ENCODE data around the gene SEMA4G. TPM values are rescaled to one million over a fixed set of nuclear protein-coding genes. Genes with fewer than 3 reads are reported as not detected.

SEMA4G gene
- total and polyA plus RNA-seq, 2 of the 13 experiments (the other 11 are each of a cell fraction or from before 2014, with no cell fraction given) = 46.2 to 207 TPM

DNA sequence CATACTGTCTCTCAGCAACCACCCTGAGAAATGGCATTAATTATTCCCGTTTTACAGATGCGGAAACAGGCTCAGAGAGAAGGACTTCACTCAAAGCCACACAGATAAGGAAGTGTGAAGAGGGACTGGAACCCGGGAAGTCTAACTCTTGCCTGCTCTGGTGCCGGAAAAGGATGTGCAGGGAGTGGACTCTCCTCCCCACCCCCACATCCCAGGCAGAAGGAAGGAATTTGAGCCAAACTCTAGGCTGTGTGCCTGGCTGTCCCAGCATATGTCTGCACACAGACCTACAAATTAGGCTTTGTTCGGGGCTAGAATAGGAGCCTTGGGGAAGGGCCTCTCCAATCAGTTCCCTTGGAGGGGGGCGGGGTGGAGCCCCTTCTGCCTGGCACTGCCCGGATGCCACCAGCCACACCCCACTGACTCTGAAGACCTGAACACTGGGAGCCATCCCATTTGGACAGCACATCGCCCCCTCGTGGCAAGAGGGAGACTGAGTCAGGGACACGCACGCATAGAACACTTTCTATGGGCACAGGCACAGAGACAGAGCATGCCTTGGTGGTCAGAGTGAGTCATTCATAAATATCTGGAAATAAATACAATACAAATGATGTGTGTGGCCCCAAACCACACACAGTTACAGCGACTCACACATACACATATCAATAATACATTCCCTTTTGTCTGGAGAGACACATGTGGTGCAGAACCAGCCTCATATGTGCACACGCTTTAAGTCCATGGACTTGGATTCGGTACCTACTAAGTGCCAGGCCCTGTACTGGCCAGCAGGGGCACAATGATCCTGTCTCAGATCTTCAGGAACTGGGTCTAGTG lies 43.4 kb downstream of the SEMA4G start (continued):
- TF ChIP-seq, protein P1, sequence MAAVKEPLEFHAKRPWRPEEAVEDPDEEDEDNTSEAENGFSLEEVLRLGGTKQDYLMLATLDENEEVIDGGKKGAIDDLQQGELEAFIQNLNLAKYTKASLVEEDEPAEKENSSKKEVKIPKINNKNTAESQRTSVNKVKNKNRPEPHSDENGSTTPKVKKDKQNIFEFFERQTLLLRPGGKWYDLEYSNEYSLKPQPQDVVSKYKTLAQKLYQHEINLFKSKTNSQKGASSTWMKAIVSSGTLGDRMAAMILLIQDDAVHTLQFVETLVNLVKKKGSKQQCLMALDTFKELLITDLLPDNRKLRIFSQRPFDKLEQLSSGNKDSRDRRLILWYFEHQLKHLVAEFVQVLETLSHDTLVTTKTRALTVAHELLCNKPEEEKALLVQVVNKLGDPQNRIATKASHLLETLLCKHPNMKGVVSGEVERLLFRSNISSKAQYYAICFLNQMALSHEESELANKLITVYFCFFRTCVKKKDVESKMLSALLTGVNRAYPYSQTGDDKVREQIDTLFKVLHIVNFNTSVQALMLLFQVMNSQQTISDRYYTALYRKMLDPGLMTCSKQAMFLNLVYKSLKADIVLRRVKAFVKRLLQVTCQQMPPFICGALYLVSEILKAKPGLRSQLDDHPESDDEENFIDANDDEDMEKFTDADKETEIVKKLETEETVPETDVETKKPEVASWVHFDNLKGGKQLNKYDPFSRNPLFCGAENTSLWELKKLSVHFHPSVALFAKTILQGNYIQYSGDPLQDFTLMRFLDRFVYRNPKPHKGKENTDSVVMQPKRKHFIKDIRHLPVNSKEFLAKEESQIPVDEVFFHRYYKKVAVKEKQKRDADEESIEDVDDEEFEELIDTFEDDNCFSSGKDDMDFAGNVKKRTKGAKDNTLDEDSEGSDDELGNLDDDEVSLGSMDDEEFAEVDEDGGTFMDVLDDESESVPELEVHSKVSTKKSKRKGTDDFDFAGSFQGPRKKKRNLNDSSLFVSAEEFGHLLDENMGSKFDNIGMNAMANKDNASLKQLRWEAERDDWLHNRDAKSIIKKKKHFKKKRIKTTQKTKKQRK (IDR thresholded peaks at IDR 0.05; ENCODE audit: low read length) = no peak
- TF ChIP-seq REPIN1 (CRISPR knock-in tag; IDR thresholded peaks at IDR 0.05; ENCODE audit: borderline replicate concordance, low read depth) = no peak
- TF ChIP-seq, protein P2, sequence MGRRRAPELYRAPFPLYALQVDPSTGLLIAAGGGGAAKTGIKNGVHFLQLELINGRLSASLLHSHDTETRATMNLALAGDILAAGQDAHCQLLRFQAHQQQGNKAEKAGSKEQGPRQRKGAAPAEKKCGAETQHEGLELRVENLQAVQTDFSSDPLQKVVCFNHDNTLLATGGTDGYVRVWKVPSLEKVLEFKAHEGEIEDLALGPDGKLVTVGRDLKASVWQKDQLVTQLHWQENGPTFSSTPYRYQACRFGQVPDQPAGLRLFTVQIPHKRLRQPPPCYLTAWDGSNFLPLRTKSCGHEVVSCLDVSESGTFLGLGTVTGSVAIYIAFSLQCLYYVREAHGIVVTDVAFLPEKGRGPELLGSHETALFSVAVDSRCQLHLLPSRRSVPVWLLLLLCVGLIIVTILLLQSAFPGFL (CRISPR knock-in tag; IDR thresholded peaks at IDR 0.05) = no peak
- TF ChIP-seq, protein P3, sequence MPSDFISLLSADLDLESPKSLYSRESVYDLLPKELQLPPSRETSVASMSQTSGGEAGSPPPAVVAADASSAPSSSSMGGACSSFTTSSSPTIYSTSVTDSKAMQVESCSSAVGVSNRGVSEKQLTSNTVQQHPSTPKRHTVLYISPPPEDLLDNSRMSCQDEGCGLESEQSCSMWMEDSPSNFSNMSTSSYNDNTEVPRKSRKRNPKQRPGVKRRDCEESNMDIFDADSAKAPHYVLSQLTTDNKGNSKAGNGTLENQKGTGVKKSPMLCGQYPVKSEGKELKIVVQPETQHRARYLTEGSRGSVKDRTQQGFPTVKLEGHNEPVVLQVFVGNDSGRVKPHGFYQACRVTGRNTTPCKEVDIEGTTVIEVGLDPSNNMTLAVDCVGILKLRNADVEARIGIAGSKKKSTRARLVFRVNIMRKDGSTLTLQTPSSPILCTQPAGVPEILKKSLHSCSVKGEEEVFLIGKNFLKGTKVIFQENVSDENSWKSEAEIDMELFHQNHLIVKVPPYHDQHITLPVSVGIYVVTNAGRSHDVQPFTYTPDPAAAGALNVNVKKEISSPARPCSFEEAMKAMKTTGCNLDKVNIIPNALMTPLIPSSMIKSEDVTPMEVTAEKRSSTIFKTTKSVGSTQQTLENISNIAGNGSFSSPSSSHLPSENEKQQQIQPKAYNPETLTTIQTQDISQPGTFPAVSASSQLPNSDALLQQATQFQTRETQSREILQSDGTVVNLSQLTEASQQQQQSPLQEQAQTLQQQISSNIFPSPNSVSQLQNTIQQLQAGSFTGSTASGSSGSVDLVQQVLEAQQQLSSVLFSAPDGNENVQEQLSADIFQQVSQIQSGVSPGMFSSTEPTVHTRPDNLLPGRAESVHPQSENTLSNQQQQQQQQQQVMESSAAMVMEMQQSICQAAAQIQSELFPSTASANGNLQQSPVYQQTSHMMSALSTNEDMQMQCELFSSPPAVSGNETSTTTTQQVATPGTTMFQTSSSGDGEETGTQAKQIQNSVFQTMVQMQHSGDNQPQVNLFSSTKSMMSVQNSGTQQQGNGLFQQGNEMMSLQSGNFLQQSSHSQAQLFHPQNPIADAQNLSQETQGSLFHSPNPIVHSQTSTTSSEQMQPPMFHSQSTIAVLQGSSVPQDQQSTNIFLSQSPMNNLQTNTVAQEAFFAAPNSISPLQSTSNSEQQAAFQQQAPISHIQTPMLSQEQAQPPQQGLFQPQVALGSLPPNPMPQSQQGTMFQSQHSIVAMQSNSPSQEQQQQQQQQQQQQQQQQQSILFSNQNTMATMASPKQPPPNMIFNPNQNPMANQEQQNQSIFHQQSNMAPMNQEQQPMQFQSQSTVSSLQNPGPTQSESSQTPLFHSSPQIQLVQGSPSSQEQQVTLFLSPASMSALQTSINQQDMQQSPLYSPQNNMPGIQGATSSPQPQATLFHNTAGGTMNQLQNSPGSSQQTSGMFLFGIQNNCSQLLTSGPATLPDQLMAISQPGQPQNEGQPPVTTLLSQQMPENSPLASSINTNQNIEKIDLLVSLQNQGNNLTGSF (CRISPR knock-in tag; IDR thresholded peaks at IDR 0.05) = no peak
- TF ChIP-seq, protein P4, sequence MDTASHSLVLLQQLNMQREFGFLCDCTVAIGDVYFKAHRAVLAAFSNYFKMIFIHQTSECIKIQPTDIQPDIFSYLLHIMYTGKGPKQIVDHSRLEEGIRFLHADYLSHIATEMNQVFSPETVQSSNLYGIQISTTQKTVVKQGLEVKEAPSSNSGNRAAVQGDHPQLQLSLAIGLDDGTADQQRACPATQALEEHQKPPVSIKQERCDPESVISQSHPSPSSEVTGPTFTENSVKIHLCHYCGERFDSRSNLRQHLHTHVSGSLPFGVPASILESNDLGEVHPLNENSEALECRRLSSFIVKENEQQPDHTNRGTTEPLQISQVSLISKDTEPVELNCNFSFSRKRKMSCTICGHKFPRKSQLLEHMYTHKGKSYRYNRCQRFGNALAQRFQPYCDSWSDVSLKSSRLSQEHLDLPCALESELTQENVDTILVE (CRISPR knock-in tag; IDR thresholded peaks at IDR 0.05) = no peak
- TF ChIP-seq KLF15 (CRISPR knock-in tag; IDR thresholded peaks at IDR 0.05; ENCODE audit: borderline replicate concordance) = no peak
- no peak for TF ChIP-seq ZNF121 (CRISPR knock-in tag; IDR thresholded peaks at IDR 0.05)
- TF ChIP-seq, protein P5, sequence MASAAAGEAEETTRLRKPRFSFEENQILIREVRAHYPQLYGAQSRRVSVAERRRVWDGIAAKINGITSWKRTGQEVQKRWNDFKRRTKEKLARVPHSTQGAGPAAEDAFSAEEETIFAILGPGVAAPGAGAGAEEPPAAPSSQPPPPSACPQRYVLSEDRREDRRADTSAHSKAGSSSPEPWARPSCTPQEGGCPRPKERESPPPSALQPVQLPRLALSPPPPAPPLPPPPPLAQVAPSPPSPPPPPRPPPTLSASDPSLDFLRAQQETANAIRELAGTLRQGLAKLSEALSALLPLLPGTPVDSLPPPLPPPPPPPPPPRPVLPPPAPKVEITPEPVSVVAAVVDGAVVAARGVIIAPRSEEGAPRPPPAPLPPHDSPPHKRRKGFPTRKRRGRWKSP (CRISPR knock-in tag; IDR thresholded peaks at IDR 0.05) = 0 out of 2 replicates have a peak, but pooled peaks have one; percentile 16
- no peak for TF ChIP-seq SNAPC2 (CRISPR knock-in tag; IDR thresholded peaks at IDR 0.05)
- TF ChIP-seq NR3C1 (CRISPR knock-in tag; IDR thresholded peaks at IDR 0.05) = no peak
